Measurements from ENCODE around the gene FAM120AOS. TPM values are rescaled to one million over a fixed set of nuclear protein-coding genes. Genes with fewer than 3 reads are reported as not detected.

The FAM120AOS gene
- total and polyA plus RNA-seq, 2 of the 4 experiments (the other 2 are of a cell fraction): 22.7 to 24.7 TPM

DNA sequence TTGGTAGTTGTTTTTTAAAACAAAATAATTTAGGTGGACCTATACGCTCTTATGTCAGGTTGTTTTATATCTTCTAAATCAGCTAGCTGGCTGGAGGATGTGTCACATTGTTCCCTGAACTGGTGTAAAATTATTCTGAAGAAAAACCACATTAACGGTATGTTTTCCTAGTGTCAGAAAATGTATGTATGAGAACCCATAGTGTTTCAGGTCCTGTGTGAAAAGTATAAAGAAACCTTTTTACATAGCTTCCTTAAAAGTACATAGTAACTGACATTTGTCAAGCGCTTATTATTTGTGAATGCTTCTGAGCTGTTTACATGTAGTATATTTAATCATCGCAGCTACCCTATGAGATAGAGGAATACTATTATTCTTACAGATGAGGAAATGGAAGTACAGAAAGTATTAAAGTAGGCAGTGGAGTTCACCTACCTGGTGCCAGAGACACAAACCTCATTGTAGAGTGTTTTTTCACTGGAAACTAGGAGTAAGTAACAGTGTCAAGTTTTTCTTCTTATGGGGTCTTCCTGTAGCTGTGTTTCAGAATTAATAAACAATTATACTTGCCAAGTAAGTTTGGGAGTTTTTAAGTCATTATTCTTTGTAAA, 10.4 kb upstream of the FAM120AOS start:
- Histone ChIP-seq H2BK120ac (ENCODE audit: low read depth, low read length) (no peak overlapping the region), H3K9me1 (ENCODE audit: insufficient read depth, low read length) (peaks cover 18% of the 10 kb centered on the region), H2BK15ac (ENCODE audit: low read depth, low read length) (no peak overlapping the region), H4K91ac (ENCODE audit: insufficient read depth, low read depth, low read length) (no peak overlapping the region), H4K8ac (ENCODE audit: low read depth in 2 of 2, low read length in 2 of 2) (no peak overlapping the region), H3K4me2 (ENCODE audit: low read depth, low read length) (no peak overlapping the region), H3K79me1 (ENCODE audit: low read depth in 1 of 2, low read length in 2 of 2) (peaks cover 10 to 69% of the 10 kb centered on the region in 2 experiments; a peak in 3 of 4 replicates), H2BK20ac (ENCODE audit: low read depth, low read length) (no peak overlapping the region), H3K4me3 (ENCODE audit: insufficient read depth, low read depth, low read length) (no peak overlapping the region), H2AK9ac (replicated peaks; ENCODE audit: low read depth, low read length, poor library complexity) (no peak overlapping the region), H4K20me1 (ENCODE audit: insufficient read depth, low read length) (peaks cover 82% of the 10 kb centered on the region), H3K23ac (ENCODE audit: low read depth, low read length) (no peak overlapping the region), H3K18ac (ENCODE audit: low read depth, low read length) (no peak overlapping the region), H3K27ac (ENCODE audit: insufficient read depth, low read length) (no peak overlapping the region), H2AFZ (replicated peaks; ENCODE audit: low read length, poor library complexity) (no peak overlapping the region), H2BK5ac (ENCODE audit: low read depth, low read length, poor library complexity, severe bottlenecking) (no peak overlapping the region), H2AK5ac (ENCODE audit: low read depth, low read length) (no peak overlapping the region), H3K36me3 (ENCODE audit: control insufficient read depth, insufficient read depth, low read length) (no peaks in the 10 kb centered on the region), H3K9me3 (ENCODE audit: control insufficient read depth, insufficient read depth, low read length) (no peaks in the 10 kb centered on the region), H3K4me1 (ENCODE audit: control insufficient read depth, insufficient read depth, low read length) (peaks cover 18% of the 10 kb centered on the region), H4K5ac (ENCODE audit: low read depth, low read length) (no peak overlapping the region), H3K27me3 (ENCODE audit: control insufficient read depth, insufficient read depth, low read length) (no peaks in the 10 kb centered on the region), H3K9ac (ENCODE audit: low read depth, low read length) (no peak overlapping the region), H3K14ac (replicated peaks; ENCODE audit: low read depth, low read length) (no peak overlapping the region), H3K56ac (ENCODE audit: extremely low read depth, insufficient read depth, low read length) (no peak overlapping the region), H3K4ac (ENCODE audit: low read depth, low read length) (no peak overlapping the region)
- no TSS peak for BruUV-seq (replicated peaks)
- no peak for ATAC-seq (ENCODE audit: low read depth)
- no peak for DNase-seq
- intact Hi-C loops (cut with micrococcal nuclease) (no loop called here), dilution Hi-C loops (cut with HindIII; ENCODE audit: low sequenced_read_pairs, unreplicated experiment) (loop anchor here (10.0 kb wide), 1 partner anchor 101 kb away; no protein-coding TSS in a partner anchor), in situ Hi-C loops (cut with MboI; ENCODE audit: low sequenced_read_pairs) (loop anchor here (25.0 kb wide), 1 partner anchor 699 kb away; no protein-coding TSS in a partner anchor)
- TF ChIP-seq FOS (IDR thresholded peaks at IDR 0.05; ENCODE audit: low read depth, low read length) (no peak), NFE2L2 (IDR thresholded peaks at IDR 0.05; ENCODE audit: low read depth, low read length) (no peak)
- no CpG with 5 or more reads among the region's 4 CpGs for WGBS, 2 experiments (ENCODE audit: extremely low coverage in 2 of 2, insufficient read length in 1 of 2)
- ChIA-PET POLR2A (ENCODE audit: unreplicated experiment) (no interaction called here), CTCF (interaction anchor here (0.6 to 2.1 kb wide), 3 partner anchors 77 to 382 kb away, joined by 3 to 7 read pairs (median 3); no protein-coding TSS in a partner anchor)

All from IMR-90 (cell line).